Measurements from ENCODE around the gene ETS1. TPM values are rescaled to one million over a fixed set of nuclear protein-coding genes. Genes with fewer than 3 reads are reported as not detected.

Gene ETS1
- total RNA-seq, 1 donor from 2014 or later = 3.0 TPM

DNA sequence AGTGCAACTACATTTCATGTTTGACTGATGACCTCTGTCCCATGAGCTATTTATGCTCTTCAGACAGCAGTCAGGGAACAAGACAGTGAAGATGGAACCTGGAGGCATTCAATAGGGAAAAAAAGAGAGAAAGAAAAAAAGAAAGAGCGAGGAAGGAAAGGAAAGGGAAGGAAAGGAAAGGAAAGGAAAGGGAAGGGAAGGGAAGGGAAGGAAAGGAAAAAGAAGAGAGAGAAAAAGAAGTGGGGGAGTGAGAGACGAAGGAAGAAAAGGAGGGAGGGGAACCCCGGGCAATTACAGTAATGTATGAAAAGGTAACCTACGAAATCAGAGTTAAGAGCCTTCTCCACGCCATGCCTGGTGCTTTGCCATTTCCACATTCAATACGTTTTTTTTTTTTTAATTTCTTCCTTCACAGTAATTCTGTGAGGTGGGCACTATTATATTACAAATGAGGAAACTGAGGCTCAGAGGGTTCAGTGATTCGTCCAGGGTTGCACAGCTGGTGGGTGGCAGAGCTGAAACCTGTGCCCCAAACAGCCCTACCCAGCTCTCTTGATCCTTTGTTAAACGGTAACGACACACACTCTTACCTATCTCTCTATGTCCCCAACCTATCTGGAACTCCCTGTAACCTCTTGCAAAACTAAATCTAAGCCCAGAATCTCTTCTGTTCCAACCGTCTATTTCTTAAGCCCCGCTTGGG lies 39.3 kb downstream of the ETS1 start:
- H3K36me3 Mint-ChIP-seq (ENCODE audit: insufficient read depth) = no peaks in the 10 kb centered on the region
- TF ChIP-seq, protein P1, sequence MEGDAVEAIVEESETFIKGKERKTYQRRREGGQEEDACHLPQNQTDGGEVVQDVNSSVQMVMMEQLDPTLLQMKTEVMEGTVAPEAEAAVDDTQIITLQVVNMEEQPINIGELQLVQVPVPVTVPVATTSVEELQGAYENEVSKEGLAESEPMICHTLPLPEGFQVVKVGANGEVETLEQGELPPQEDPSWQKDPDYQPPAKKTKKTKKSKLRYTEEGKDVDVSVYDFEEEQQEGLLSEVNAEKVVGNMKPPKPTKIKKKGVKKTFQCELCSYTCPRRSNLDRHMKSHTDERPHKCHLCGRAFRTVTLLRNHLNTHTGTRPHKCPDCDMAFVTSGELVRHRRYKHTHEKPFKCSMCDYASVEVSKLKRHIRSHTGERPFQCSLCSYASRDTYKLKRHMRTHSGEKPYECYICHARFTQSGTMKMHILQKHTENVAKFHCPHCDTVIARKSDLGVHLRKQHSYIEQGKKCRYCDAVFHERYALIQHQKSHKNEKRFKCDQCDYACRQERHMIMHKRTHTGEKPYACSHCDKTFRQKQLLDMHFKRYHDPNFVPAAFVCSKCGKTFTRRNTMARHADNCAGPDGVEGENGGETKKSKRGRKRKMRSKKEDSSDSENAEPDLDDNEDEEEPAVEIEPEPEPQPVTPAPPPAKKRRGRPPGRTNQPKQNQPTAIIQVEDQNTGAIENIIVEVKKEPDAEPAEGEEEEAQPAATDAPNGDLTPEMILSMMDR (IDR thresholded peaks at IDR 0.05; ENCODE audit: unreplicated experiment) = no peak
- peaks cover 93% of the 10 kb centered on the region for H3K27me3 Mint-ChIP-seq
- H3K27ac Mint-ChIP-seq = no peak overlapping the region
- DNase-seq (ENCODE audit: low spot score, unreplicated experiment) = no peak
- H3K4me3 Mint-ChIP-seq (ENCODE audit: low read depth) = peak overlapping the region; percentile 59
- H3K4me1 Mint-ChIP-seq (ENCODE audit: low read depth) = peaks cover 7% of the 10 kb centered on the region
- H3K9me3 Mint-ChIP-seq (ENCODE audit: low read depth) = no peaks in the 10 kb centered on the region

DNA sequence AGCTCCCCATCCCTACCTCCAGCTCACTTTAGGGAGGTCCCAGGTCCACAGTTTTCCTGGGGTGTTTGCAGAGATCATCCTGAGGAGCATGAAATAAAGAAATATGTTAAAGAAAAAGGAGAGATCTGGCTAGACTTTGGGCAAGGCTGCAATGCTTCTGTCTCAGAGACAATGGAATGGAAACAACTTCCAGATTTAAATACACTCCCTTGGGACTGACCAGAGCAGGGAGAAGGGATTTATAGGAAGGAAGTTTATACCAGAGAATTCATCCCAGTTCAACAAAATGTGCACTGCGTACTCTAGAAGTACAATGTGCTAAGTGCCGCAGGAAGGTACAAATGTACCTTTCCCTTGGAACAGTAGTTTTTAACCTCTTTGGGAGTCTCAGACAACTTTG lies 40.4 kb downstream of the ETS1 start:
- no peak for DNase-seq (ENCODE audit: low spot score, unreplicated experiment)
- TF ChIP-seq, protein P1 (IDR thresholded peaks at IDR 0.05; ENCODE audit: unreplicated experiment) = no peak
- Mint-ChIP-seq H3K27me3 (peaks cover 87% of the 10 kb centered on the region), H3K4me3 (ENCODE audit: low read depth) (no peak overlapping the region), H3K27ac (no peak overlapping the region), H3K36me3 (ENCODE audit: insufficient read depth) (no peaks in the 10 kb centered on the region), H3K9me3 (ENCODE audit: low read depth) (no peaks in the 10 kb centered on the region), H3K4me1 (ENCODE audit: low read depth) (peaks cover 7% of the 10 kb centered on the region)

DNA sequence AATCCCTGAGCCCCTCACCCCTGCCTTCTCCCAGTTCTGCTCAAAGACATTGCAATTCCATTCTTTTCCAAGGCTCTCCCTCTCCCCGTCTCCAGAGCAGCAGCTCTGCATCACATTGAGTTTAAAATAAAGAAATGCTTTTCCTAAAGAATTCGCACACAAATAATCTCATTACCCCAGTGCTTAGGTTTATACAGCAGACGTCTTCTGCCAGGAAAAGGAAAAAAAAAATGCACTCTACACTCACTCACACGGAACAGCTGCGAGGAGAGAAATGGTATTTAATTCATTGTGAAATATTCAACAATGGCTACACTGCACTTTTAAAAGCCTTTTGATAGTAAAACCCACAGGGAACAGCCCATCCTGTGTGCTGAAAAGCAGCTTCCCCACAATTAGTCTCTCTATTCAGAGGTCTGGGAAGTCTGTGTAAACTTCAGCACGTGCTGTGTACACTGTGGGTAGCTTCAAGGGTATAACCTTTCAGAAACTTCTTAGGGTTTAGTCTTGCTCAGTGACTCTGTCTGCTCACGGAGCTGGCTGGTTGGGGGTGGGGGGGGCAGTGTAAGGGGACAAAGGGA lies 42.8 kb downstream of the ETS1 start:
- TF ChIP-seq, protein P1 (IDR thresholded peaks at IDR 0.05; ENCODE audit: unreplicated experiment) = no peak
- no peak for DNase-seq (ENCODE audit: low spot score, unreplicated experiment)
- no peaks in the 10 kb centered on the region for H3K9me3 Mint-ChIP-seq (ENCODE audit: low read depth)
- H3K27me3 Mint-ChIP-seq = peaks cover 83% of the 10 kb centered on the region
- no peak overlapping the region for H3K27ac Mint-ChIP-seq
- no peaks in the 10 kb centered on the region for H3K36me3 Mint-ChIP-seq (ENCODE audit: insufficient read depth)
- H3K4me3 Mint-ChIP-seq (ENCODE audit: low read depth) = no peak overlapping the region
- peaks cover 7% of the 10 kb centered on the region for H3K4me1 Mint-ChIP-seq (ENCODE audit: low read depth)

DNA sequence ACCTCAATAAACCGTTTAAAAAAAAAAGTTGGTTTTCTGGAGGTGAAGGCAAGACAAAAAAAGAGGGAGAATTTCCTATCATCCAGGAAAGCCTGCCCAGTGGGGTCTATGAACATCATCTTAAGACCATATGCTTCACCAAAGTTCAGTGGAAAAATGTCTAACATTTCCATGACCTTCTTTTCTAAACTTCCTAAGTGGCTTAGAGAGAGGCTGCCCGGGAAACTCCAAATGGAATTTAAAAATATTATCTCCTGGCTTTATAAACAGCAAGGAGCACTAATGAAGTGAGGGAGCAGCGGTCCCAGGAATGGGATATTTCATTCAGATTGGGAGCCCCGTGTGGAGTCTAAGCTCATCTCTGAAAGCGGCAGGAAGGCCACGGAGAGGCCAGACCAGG lies 46.9 kb downstream of the ETS1 start:
- H3K9me3 Mint-ChIP-seq (ENCODE audit: low read depth) = no peaks in the 10 kb centered on the region
- H3K4me3 Mint-ChIP-seq (ENCODE audit: low read depth) = no peak overlapping the region
- no peaks in the 10 kb centered on the region for H3K36me3 Mint-ChIP-seq (ENCODE audit: insufficient read depth)
- peaks cover 69% of the 10 kb centered on the region for H3K27me3 Mint-ChIP-seq
- no peak for DNase-seq (ENCODE audit: low spot score, unreplicated experiment)
- H3K27ac Mint-ChIP-seq = no peak overlapping the region
- TF ChIP-seq, protein P1 (IDR thresholded peaks at IDR 0.05; ENCODE audit: unreplicated experiment) = no peak
- peaks cover 8% of the 10 kb centered on the region for H3K4me1 Mint-ChIP-seq (ENCODE audit: low read depth)

DNA sequence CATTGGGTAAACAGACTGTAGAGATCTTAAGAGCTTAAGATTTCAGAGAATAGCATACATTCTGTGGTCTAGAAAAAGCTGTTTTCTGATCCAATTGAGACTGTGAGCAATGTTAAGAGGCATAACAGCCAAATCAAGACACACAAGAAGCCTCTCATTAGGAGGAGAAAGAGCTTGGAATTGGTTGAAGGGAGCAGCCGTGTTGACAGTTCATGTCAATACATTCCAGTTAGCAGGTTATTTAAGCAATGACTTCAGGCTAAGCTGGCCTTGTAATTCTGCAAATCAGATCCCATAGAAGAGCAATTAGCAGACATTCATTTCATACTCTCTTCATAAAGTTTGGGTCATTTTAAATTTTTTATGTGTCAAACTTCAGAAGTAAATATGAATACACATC lies 50.9 kb downstream of the ETS1 start:
- Mint-ChIP-seq H3K27me3 (peaks cover 62% of the 10 kb centered on the region), H3K4me3 (ENCODE audit: low read depth) (no peak overlapping the region), H3K9me3 (ENCODE audit: low read depth) (no peaks in the 10 kb centered on the region), H3K27ac (no peak overlapping the region), H3K4me1 (ENCODE audit: low read depth) (peaks cover 14% of the 10 kb centered on the region), H3K36me3 (ENCODE audit: insufficient read depth) (no peaks in the 10 kb centered on the region)
- TF ChIP-seq, protein P1 (IDR thresholded peaks at IDR 0.05; ENCODE audit: unreplicated experiment) = no peak
- no peak for DNase-seq (ENCODE audit: low spot score, unreplicated experiment)
